OCI-LY7 (cell line): ENCODE results near the gene WWOX.

Source experiments
- EZH2phosphoT487 ChIP-seq: fragments of 200-600 bp; sonication (generic); IDR thresholded peaks from 2 replicates; pipeline ENCODE4 v1.6.1; 2018; ENCODE audit warnings: low read depth, borderline replicate concordance, mild to moderate bottlenecking, mixed run types, antibody characterized with exemption, low read length, moderate library complexity, mixed read lengths
- TF ChIP-seq, protein P1 (sequence below): fragments of 200-600 bp; sonication (generic); conservative IDR thresholded peaks from 2 replicates; pipeline ENCODE4 v1.5.1; 2014; ENCODE audit warnings: mild to moderate bottlenecking, antibody characterized with exemption, low read length, moderate library complexity, mixed read lengths

DNA sequence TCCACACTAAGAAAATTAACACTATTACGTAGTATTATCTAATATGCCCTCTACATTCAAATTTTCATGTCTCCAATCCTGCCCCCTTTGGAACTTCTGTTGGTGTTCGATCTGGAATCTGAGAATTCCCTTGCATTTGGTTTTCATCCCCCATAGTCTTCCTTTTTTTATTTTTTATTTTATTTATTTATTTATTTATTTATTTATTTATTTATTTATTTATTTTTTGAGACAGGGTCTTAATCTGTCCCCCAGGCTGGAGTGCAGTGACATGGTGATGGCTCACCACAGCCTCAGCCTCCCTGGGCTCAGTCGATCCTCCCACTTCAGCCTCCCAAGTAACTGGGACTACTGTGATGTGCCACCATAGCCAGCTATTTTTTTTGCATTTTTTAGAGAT is 911.8 kb downstream of the WWOX start:
- TF ChIP-seq, protein P1, sequence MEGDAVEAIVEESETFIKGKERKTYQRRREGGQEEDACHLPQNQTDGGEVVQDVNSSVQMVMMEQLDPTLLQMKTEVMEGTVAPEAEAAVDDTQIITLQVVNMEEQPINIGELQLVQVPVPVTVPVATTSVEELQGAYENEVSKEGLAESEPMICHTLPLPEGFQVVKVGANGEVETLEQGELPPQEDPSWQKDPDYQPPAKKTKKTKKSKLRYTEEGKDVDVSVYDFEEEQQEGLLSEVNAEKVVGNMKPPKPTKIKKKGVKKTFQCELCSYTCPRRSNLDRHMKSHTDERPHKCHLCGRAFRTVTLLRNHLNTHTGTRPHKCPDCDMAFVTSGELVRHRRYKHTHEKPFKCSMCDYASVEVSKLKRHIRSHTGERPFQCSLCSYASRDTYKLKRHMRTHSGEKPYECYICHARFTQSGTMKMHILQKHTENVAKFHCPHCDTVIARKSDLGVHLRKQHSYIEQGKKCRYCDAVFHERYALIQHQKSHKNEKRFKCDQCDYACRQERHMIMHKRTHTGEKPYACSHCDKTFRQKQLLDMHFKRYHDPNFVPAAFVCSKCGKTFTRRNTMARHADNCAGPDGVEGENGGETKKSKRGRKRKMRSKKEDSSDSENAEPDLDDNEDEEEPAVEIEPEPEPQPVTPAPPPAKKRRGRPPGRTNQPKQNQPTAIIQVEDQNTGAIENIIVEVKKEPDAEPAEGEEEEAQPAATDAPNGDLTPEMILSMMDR: no peak
- TF ChIP-seq EZH2phosphoT487: no peak
